HG03066 (cell line): ENCODE data around the gene ACSBG1.

Source experiments
- ATAC-seq: cut with Tn5 transposase; IDR thresholded peaks from one replicate; pipeline ENCODE4 v1.9.1; 2021; ENCODE audit warnings: low read depth; ENCODE audit not compliant: unreplicated experiment

ACSBG1 gene

GRCh38 chr15:78223396-78224022, 10.9 kb downstream of the ACSBG1 start:
- no peak for ATAC-seq

- ATAC-seq = no peak
Measured at GRCh38 chr15:78222745-78223395, 11.5 kb downstream of the ACSBG1 start.

- no peak for ATAC-seq
Measured at GRCh38 chr15:78220713-78221112, 13.7 kb downstream of the ACSBG1 start.

- no peak for ATAC-seq
Measured at GRCh38 chr15:78216276-78217104, 17.9 kb downstream of the ACSBG1 start.

- no peak for ATAC-seq
Measured at GRCh38 chr15:78213956-78214355, 20.4 kb downstream of the ACSBG1 start.

- no peak for ATAC-seq
Measured at GRCh38 chr15:78213425-78213750, 21.0 kb downstream of the ACSBG1 start.

GRCh38 chr15:78212546-78213424, 21.6 kb downstream of the ACSBG1 start:
- ATAC-seq = no peak

GRCh38 chr15:78212008-78212407, 22.4 kb downstream of the ACSBG1 start:
- no peak for ATAC-seq

- no peak for ATAC-seq
Measured at GRCh38 chr15:78211189-78211921, 23.0 kb downstream of the ACSBG1 start.

- ATAC-seq = no peak
Measured at GRCh38 chr15:78210349-78210717, 24.0 kb downstream of the ACSBG1 start.

- no peak for ATAC-seq
Measured at GRCh38 chr15:78209646-78210348, 24.6 kb downstream of the ACSBG1 start.

- ATAC-seq = no peak
Measured at GRCh38 chr15:78208887-78209645, 25.3 kb downstream of the ACSBG1 start.

- no peak for ATAC-seq
Measured at GRCh38 chr15:78208341-78208844, 26.0 kb downstream of the ACSBG1 start.

- ATAC-seq = no peak
Measured at GRCh38 chr15:78207641-78208340, 26.6 kb downstream of the ACSBG1 start.

GRCh38 chr15:78207110-78207458, 27.3 kb downstream of the ACSBG1 start:
- no peak for ATAC-seq

- no peak for ATAC-seq
Measured at GRCh38 chr15:78206326-78207109, 27.8 kb downstream of the ACSBG1 start.

- no peak for ATAC-seq
Measured at GRCh38 chr15:78205856-78206255, 28.5 kb downstream of the ACSBG1 start.
